HCT116 (cell line): Measurements from ENCODE around the gene C14orf132. TPM values are rescaled to one million over a fixed set of nuclear protein-coding genes. Genes with fewer than 3 reads are reported as not detected.

ENCODE experiments used
- ATAC-seq: fragments of 200-7000 bp; cut with Tn5 transposase; 2 replicates; pipeline ENCODE4 v1.9.1; 2020; ENCODE audit warnings: mild to moderate bottlenecking, moderate library complexity
- BruUV-seq: library from RNA; stranded (reverse); fragments of 400-500 nt; replicated peaks from 2 replicates; lab custom pipeline; 2021; lab: Mats Ljungman, UMichigan
- CTCF ChIA-PET: fragments of 300-600 bp; sonication (Branson Sonifier 250); formaldehyde crosslinking; loops from one replicate; lab custom pipeline; 2021; ENCODE audit warnings: antibody characterized with exemption; lab: Charles Lee
- POLR2A ChIA-PET: fragments of 300-600, 350-600 bp; sonication (Branson Sonifier 250); formaldehyde crosslinking; loops from one replicate; lab custom pipeline; 2021; ENCODE audit warnings: antibody characterized with exemption; lab: Charles Lee
- RAD21 ChIA-PET, 2 experiments: fragments of 300-600 bp; sonication (Branson Sonifier 250); formaldehyde crosslinking; loops; one replicate each; lab custom pipeline; 2023; ENCODE audit warnings: low total read pairs in 2 of 2; ENCODE audit not compliant: uncharacterized antibody in 2 of 2, unreplicated experiment in 2 of 2, low non-redundant PET in 1 of 2; lab: Charles Lee
- DNase-seq: peaks from one replicate; pipeline ENCODE4 v3.0.0-alpha.2; 2010; ENCODE audit warnings: low read depth, low spot score
- H2AFZ ChIP-seq: fragments of 200-600 bp; shearing (Covaris generic), sonication (generic); 2 replicates; pipeline ENCODE4 v1.6.1; 2017; ENCODE audit warnings: low read depth, mixed run types, mixed read lengths, antibody characterized with exemption, low read length; ENCODE audit not compliant: poor library complexity, severe bottlenecking
- H3K27ac ChIP-seq: 2 replicates; pipeline ENCODE4 v1.5.1; 2012; ENCODE audit warnings: low read depth, low read length
- H3K27me3 ChIP-seq: fragments of 200-600 bp; sonication (generic); 2 replicates; pipeline ENCODE4 v1.6.1; 2016; ENCODE audit warnings: mixed run types, low read length, mixed read lengths; ENCODE audit not compliant: insufficient read depth
- H3K36me3 ChIP-seq, 2 experiments: fragments of 200-500 bp in 1 of 2; fragments of 200-600 bp in 1 of 2; sonication (Bioruptor generic) in 1 of 2; sonication (generic) in 1 of 2; 2 replicates each; pipeline versions ENCODE4 v1.5.1 to v1.6.1; 2014 to 2016; ENCODE audit warnings: low read length in 2 of 2, inconsistent platforms in 1 of 2, mixed read lengths in 1 of 2, mixed run types in 1 of 2; ENCODE audit not compliant: insufficient read depth in 2 of 2, control insufficient read depth in 1 of 2
- H3K4me1 ChIP-seq, 2 experiments: fragments of 200-600 bp in 1 of 2; sonication (generic) in 1 of 2; 2 replicates each; pipeline versions ENCODE4 v1.5.1 to v1.6.1; 2012 to 2017; ENCODE audit warnings: low read length in 2 of 2, inconsistent platforms in 1 of 2, mild to moderate bottlenecking in 1 of 2, mixed read lengths in 1 of 2, mixed run types in 1 of 2, moderate library complexity in 1 of 2; ENCODE audit not compliant: insufficient read depth in 2 of 2, control insufficient read depth in 1 of 2
- H3K4me2 ChIP-seq: fragments of 200-600 bp; sonication (generic); 2 replicates; pipeline ENCODE4 v1.6.1; 2017; ENCODE audit warnings: mixed run types, low read length, mixed read lengths
- H3K4me3 ChIP-seq, 2 experiments: fragments of 200-600 bp in 1 of 2; sonication (generic) in 1 of 2; replicated peaks in 1 of 2; 2 replicates each; pipeline ENCODE4 v1.5.1; 2011 to 2016; ENCODE audit warnings: low read length in 2 of 2, control low read depth in 1 of 2, low read depth in 1 of 2, mild to moderate bottlenecking in 1 of 2, mixed read lengths in 1 of 2, mixed run types in 1 of 2
- H3K79me2 ChIP-seq: fragments of 200-600 bp; sonication (generic); 2 replicates; pipeline ENCODE4 v1.6.1; 2017; ENCODE audit warnings: mild to moderate bottlenecking, mixed run types, low read length, moderate library complexity, mixed read lengths; ENCODE audit not compliant: insufficient read depth
- H3K9ac ChIP-seq: fragments of 200-600 bp; sonication (generic); 2 replicates; pipeline ENCODE4 v1.6.1; 2016; ENCODE audit warnings: low read length, mixed read lengths
- H3K9me2 ChIP-seq: fragments of 200-600 bp; sonication (generic), shearing (Covaris generic); 2 replicates; pipeline ENCODE4 v1.6.1; 2017; ENCODE audit warnings: mixed run types, mild to moderate bottlenecking, moderate library complexity; ENCODE audit not compliant: insufficient read depth
- H3K9me3 ChIP-seq, 2 experiments: fragments of 200-500 bp in 1 of 2; fragments of 200-600 bp in 1 of 2; sonication (Bioruptor generic) in 1 of 2; sonication (generic) in 1 of 2; 2 replicates each; pipeline ENCODE4 v1.6.1; 2014 to 2017; ENCODE audit warnings: low read length in 2 of 2, mixed read lengths in 2 of 2, inconsistent platforms in 1 of 2, low read depth in 1 of 2, mild to moderate bottlenecking in 1 of 2, mixed run types in 1 of 2, moderate library complexity in 1 of 2; ENCODE audit not compliant: control insufficient read depth in 1 of 2, insufficient read depth in 1 of 2
- H4K20me1 ChIP-seq: fragments of 200-600 bp; sonication (generic), shearing (Covaris generic); 2 replicates; pipeline ENCODE4 v1.6.1; 2017; ENCODE audit warnings: mixed run types, mild to moderate bottlenecking, moderate library complexity; ENCODE audit not compliant: insufficient read depth
- CTCF ChIP-seq, 3 experiments: fragments of 200-600 bp in 1 of 3; sonication (generic) in 1 of 3; IDR thresholded peaks in 2 of 3; conservative IDR thresholded peaks in 1 of 3; 2 replicates each; pipeline ENCODE4 v1.5.1; 2012 to 2017; ENCODE audit warnings: low read depth in 2 of 3, low read length in 2 of 3, antibody characterized with exemption in 1 of 3, borderline replicate concordance in 1 of 3, control low read depth in 1 of 3, mild to moderate bottlenecking in 1 of 3, mixed read lengths in 1 of 3, mixed run types in 1 of 3, moderate library complexity in 1 of 3; ENCODE audit not compliant: insufficient read depth in 1 of 3
- ELF1 ChIP-seq: IDR thresholded peaks from 2 replicates; pipeline ENCODE4 v1.6.1; 2012; ENCODE audit warnings: low read depth, borderline replicate concordance
- EZH2 ChIP-seq: fragments of 200-600 bp; sonication (generic); IDR thresholded peaks from 2 replicates; pipeline ENCODE4 v1.6.1; 2017; ENCODE audit warnings: antibody characterized with exemption, mixed run types
- FOSL1 ChIP-seq: IDR thresholded peaks from 2 replicates; pipeline ENCODE4 v1.6.1; 2012; ENCODE audit warnings: low read depth
- POLR2A ChIP-seq: IDR thresholded peaks from 2 replicates; pipeline ENCODE4 v1.7.0; 2011; ENCODE audit warnings: borderline replicate concordance; ENCODE audit not compliant: insufficient read depth, insufficient read length; ENCODE audit errors: extremely low read depth
- POLR2AphosphoS5 ChIP-seq: IDR thresholded peaks from 2 replicates; pipeline ENCODE4 v1.6.1; 2011; ENCODE audit warnings: mild to moderate bottlenecking, low read depth, low read length, moderate library complexity
- SIN3A ChIP-seq: IDR thresholded peaks from 2 replicates; pipeline ENCODE4 v1.6.1; 2012; ENCODE audit warnings: low read depth
- SP1 ChIP-seq: IDR thresholded peaks from 2 replicates; pipeline ENCODE4 v1.6.1; 2012; ENCODE audit warnings: low read depth
- ZBTB33 ChIP-seq: IDR thresholded peaks from 2 replicates; pipeline ENCODE4 v1.6.1; 2011; ENCODE audit warnings: mild to moderate bottlenecking, low read length, moderate library complexity; ENCODE audit not compliant: insufficient replicate concordance; ENCODE audit errors: extremely low read depth
- ZFX ChIP-seq: fragments of 450-650 bp; IDR thresholded peaks from 2 replicates; pipeline ENCODE4 v1.6.1; 2017
- ZNF274 ChIP-seq: fragments of 200-500 bp; sonication (Bioruptor generic); IDR thresholded peaks from 2 replicates; pipeline ENCODE4 v1.6.1; 2014; ENCODE audit warnings: mild to moderate bottlenecking, low read depth, low read length, inconsistent platforms
- intact Hi-C: fragments of 100-400 bp; cut with micrococcal nuclease; formaldehyde crosslinking; loops from 2 replicates; pipeline ENCODE4 v1.10.0; 2022
- total RNA-seq: library from RNA; stranded (reverse); gene quantifications from one replicate; pipeline ENCODE4 v1.2.1, GENCODE V29; 2021; ENCODE audit not compliant: unreplicated experiment

The C14orf132 gene
- total RNA-seq, 1 experiment from 2014 or later = 3.4 TPM

GRCh38 chr14:96040828-96041371 lies 1.7 kb downstream of the C14orf132 start:
- Histone ChIP-seq H3K36me3 (no peaks in the 10 kb centered on the region), H3K9me3 (no peaks in the 10 kb centered on the region), H3K27me3 (no peaks in the 10 kb centered on the region), H3K27ac (no peak overlapping the region), H3K4me3 (no peak overlapping the region), H3K9ac (no peak overlapping the region), H3K4me1 (peaks cover 18 to 26% of the 10 kb centered on the region in 2 experiments), H3K79me2 (no peaks in the 10 kb centered on the region), H4K20me1 (no peaks in the 10 kb centered on the region), H2AFZ (no peak overlapping the region), H3K4me2 (no peak overlapping the region), H3K9me2 (no peaks in the 10 kb centered on the region)
- no peak for DNase-seq
- ChIA-PET POLR2A (interaction anchor here (0.7 kb wide), 1 partner anchor 31 kb away, joined by 3 read pairs; no protein-coding TSS in a partner anchor), CTCF (no interaction called here), RAD21 (no interaction called here)
- TF ChIP-seq SIN3A (no peak), ZNF274 (no peak), FOSL1 (no peak), CTCF (IDR thresholded peaks at IDR 0.05 in 2 of 3, conservative IDR thresholded peaks at IDR 0.05 in 1 of 3; ENCODE audit: borderline replicate concordance in 1 of 3, insufficient read depth in 1 of 3, low read depth in 2 of 3, low read length in 2 of 3) (no peak), SP1 (no peak), ELF1 (no peak), POLR2A (no peak), ZFX (no peak), EZH2 (no peak), ZBTB33 (no peak), POLR2AphosphoS5 (no peak)
- ATAC-seq = no peak
- intact Hi-C loops = no loop called here
- BruUV-seq = TSS peak; percentile 41
